SK-N-MC (cell line): ENCODE results near the gene NUBP2.

ENCODE experiments used
- EZH2 ChIP-seq: fragments of 200-600 bp; sonication (generic); IDR thresholded peaks from one replicate; pipeline ENCODE4 v1.6.1; 2017; ENCODE audit warnings: antibody characterized with exemption
- POLR2AphosphoS5 ChIP-seq: IDR thresholded peaks from 2 replicates; pipeline ENCODE4 v1.6.1; 2012; ENCODE audit warnings: mild to moderate bottlenecking, low read depth, low read length, borderline replicate concordance

- no peak for TF ChIP-seq POLR2AphosphoS5
- no peak for TF ChIP-seq EZH2
Observed at GRCh38 chr16:1812732-1813163, 30.0 kb downstream of the NUBP2 start.
